BE2C (cell line): ENCODE data around the gene DNAJC4.

ENCODE experiments used
- DNase-seq: peaks from one replicate; pipeline ENCODE4 v3.0.0-alpha.2; 2020
- H3K27me3 ChIP-seq: fragments of 250-450 bp; sonication (Bioruptor Pico); 2 replicates; pipeline ENCODE4 v1.5.1; 2020; ENCODE audit warnings: mild to moderate bottlenecking
- H3K36me3 ChIP-seq: fragments of 250-450 bp; sonication (Bioruptor Pico); 2 replicates; pipeline ENCODE4 v1.5.1; 2020; ENCODE audit warnings: mild to moderate bottlenecking
- H3K4me1 ChIP-seq: fragments of 250-450 bp; sonication (Bioruptor Pico); 2 replicates; pipeline ENCODE4 v1.5.1; 2020
- H3K4me3 ChIP-seq: 2 replicates; pipeline ENCODE4 v1.5.1; 2011; ENCODE audit warnings: low read depth, low read length
- H3K9me3 ChIP-seq: fragments of 250-450 bp; sonication (Bioruptor Pico); 2 replicates; pipeline ENCODE4 v1.5.1; 2020
- CTCF ChIP-seq: IDR thresholded peaks from 2 replicates; pipeline ENCODE4 v1.5.1; 2012; ENCODE audit warnings: mild to moderate bottlenecking, low read depth, low read length

Gene DNAJC4

DNA sequence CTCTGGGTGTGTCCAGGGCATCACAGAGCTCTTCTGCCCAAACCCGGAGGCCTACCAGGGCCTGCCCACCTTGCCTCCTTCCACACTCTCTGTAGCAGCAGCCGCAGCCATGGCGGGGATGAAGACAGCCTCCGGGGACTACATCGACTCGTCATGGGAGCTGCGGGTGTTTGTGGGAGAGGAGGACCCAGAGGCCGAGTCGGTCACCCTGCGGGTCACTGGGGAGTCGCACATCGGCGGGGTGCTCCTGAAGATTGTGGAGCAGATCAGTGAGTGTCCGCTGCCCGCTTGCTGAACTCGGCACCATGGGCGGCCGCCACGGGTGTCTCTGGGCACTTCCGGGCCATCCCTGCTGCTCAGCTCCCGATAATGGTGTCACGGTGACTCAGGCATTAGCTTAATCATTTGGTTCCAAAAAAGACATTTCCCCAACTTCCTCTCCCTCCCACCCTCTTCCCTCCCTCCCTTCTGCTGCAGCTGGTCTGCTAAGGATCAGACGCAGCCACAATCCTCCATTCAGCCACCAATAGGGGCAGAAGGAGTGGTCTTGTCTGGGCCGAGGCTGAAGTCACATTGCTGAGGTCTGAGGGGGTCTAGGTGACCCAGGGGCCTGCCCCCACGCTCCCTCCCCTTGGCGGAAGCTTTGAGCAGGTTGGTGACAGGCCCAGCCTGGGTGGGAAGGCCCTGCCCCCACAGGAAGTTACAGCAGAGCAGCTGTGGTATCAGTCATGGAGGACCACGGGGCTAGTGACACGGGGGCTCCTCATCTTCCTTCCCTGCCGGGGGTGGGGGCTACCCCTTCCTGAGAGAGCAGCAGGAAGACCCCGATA, 22.9 kb upstream of the DNAJC4 start:
- no peak for TF ChIP-seq CTCF
- peaks cover 36% of the 10 kb centered on the region for H3K36me3 ChIP-seq
- DNase-seq, result peak; percentile 25

GRCh38 chr11:64208086-64208795, 22.1 kb upstream of the DNAJC4 start:
- H3K36me3 ChIP-seq, result peaks cover 29% of the 10 kb centered on the region
- H3K4me1 ChIP-seq, result peaks cover 4% of the 10 kb centered on the region; the same call in 1 of the 2 replicates
- no peak overlapping the region for H3K4me3 ChIP-seq
- H3K27me3 ChIP-seq, result no peaks in the 10 kb centered on the region
- TF ChIP-seq CTCF, result no peak
- no peaks in the 10 kb centered on the region for H3K9me3 ChIP-seq
- DNase-seq, result no peak

More for the DNA sequence above, 22.9 kb upstream of the DNAJC4 start:
- H3K27me3 ChIP-seq, result no peaks in the 10 kb centered on the region
- peaks cover 4% of the 10 kb centered on the region; the same call in 1 of the 2 replicates for H3K4me1 ChIP-seq
- no peaks in the 10 kb centered on the region for H3K9me3 ChIP-seq
- no peak overlapping the region for H3K4me3 ChIP-seq

GRCh38 chr11:64208796-64209562, 21.4 kb upstream of the DNAJC4 start:
- Histone ChIP-seq H3K4me3 (no peak overlapping the region), H3K4me1 (peaks cover 4% of the 10 kb centered on the region; the same call in 1 of the 2 replicates), H3K27me3 (no peaks in the 10 kb centered on the region), H3K36me3 (peaks cover 21% of the 10 kb centered on the region), H3K9me3 (no peaks in the 10 kb centered on the region)
- DNase-seq, result no peak
- no peak for TF ChIP-seq CTCF

DNA sequence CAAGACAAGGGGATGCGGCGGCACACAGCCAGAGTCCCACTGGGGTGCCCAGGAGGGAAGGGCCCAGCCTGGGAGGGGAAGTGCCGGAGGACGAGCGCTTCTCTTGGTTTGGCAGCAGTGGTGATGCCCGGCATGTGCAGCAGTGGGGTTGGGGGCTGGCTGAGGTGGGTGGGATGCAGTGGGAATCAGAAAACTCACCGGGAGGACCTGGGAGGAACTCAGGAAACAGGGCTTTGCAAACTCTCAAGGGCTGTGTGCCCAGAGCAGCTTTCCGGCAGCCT, 20.8 kb upstream of the DNAJC4 start:
- Histone ChIP-seq H3K4me3 (no peak overlapping the region), H3K36me3 (peaks cover 21% of the 10 kb centered on the region), H3K9me3 (no peaks in the 10 kb centered on the region), H3K4me1 (peaks cover 4% of the 10 kb centered on the region; the same call in 1 of the 2 replicates), H3K27me3 (no peaks in the 10 kb centered on the region)
- TF ChIP-seq CTCF, result no peak
- no peak for DNase-seq

DNA sequence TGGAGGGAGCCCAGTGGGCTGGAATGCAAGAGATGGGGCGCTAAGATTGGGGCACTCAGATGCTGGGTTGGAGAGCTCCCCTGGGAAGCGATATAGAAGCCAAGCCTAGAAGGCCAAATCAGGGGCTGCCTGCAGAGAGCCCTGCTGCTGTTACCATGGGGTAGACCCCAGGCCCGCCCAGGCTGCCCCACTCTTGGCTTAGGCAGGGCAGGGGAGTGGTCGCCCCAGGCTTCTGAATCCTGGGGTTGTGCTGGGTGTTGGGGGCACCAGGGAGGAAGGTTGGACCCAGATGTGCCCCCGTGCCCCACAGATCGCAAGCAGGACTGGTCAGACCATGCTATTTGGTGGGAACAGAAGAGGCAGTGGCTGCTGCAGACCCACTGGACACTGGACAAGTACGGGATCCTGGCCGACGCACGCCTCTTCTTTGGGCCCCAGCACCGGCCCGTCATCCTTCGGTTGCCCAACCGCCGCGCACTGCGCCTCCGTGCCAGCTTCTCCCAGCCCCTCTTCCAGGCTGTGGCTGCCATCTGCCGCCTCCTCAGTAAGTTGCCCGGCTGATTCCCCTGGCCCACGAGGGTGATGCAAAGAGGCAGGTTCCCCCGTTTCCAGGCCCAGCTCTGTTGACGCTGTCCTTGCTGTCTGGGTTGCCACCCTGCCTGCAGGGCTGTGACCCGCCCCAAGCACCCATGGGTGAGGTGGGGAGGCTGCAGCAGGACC, 19.9 kb upstream of the DNAJC4 start:
- no peaks in the 10 kb centered on the region for H3K27me3 ChIP-seq
- H3K4me3 ChIP-seq, result no peak overlapping the region
- H3K4me1 ChIP-seq, result peaks cover 4% of the 10 kb centered on the region; the same call in 1 of the 2 replicates
- TF ChIP-seq CTCF, result no peak
- no peaks in the 10 kb centered on the region for H3K9me3 ChIP-seq
- DNase-seq, result no peak
- H3K36me3 ChIP-seq, result peaks cover 12% of the 10 kb centered on the region
